Tibial nerve (tissue), 4 donors: ENCODE measurements around the gene PACSIN3. TPM values are rescaled to one million over a fixed set of nuclear protein-coding genes. Genes with fewer than 3 reads are reported as not detected.
A peak's percentile ranks its signal among the peaks of the same experiment; 100 is the strongest.

Experiments used
- DNase-seq, 2 donors: peaks; one replicate each; pipeline ENCODE4 v3.0.0-alpha.2; 2019; ENCODE audit warnings: low spot score in 2 of 2
- H3K27ac ChIP-seq, 4 donors: fragments of 200-600 bp; sonication (generic) in 3 of 4; one replicate each; pipeline ENCODE4 v1.5.1; 2017 to 2019; ENCODE audit warnings: mild to moderate bottlenecking in 1 of 4
- H3K27me3 ChIP-seq, 2 donors: fragments of 200-600 bp; sonication (generic) in 1 of 2; one replicate each; pipeline versions ENCODE4 v1.5.1 to v1.6.0; 2017 to 2019
- H3K36me3 ChIP-seq, 3 donors: fragments of 200-600 bp; sonication (generic); one replicate each; pipeline ENCODE4 v1.5.1; 2018 to 2019
- H3K4me1 ChIP-seq, 4 donors: fragments of 200-600 bp; sonication (generic) in 3 of 4; one replicate each; pipeline ENCODE4 v1.5.1; 2017 to 2019
- H3K4me3 ChIP-seq, 4 donors: fragments of 200-600 bp; sonication (generic) in 3 of 4; one replicate each; pipeline ENCODE4 v1.5.1; 2017 to 2019; ENCODE audit warnings: mild to moderate bottlenecking in 1 of 4, moderate library complexity in 1 of 4
- H3K9me3 ChIP-seq, 4 donors: fragments of 200-600 bp; sonication (generic) in 3 of 4; one replicate each; pipeline ENCODE4 v1.5.1; 2017 to 2019
- CTCF ChIP-seq, 5 experiments: fragments of 200-600 bp in 3 of 5; fragments of 450-650 bp in 2 of 5; sonication (generic) in 3 of 5; IDR thresholded peaks; one replicate each; pipeline ENCODE4 v1.5.1; 2016 to 2019; ENCODE audit warnings: antibody characterized with exemption in 5 of 5, mild to moderate bottlenecking in 3 of 5, moderate library complexity in 2 of 5
- EP300 ChIP-seq, 2 donors: sonication (generic); formaldehyde crosslinking; IDR thresholded peaks; one replicate each; pipeline ENCODE4 v1.6.1; 2017; ENCODE audit warnings: antibody characterized with exemption in 2 of 2, mild to moderate bottlenecking in 1 of 2
- POLR2A ChIP-seq, 2 donors: fragments of 450-650 bp; IDR thresholded peaks; one replicate each; pipeline ENCODE4 v1.6.1; 2017; ENCODE audit warnings: antibody characterized with exemption in 2 of 2, mild to moderate bottlenecking in 2 of 2, moderate library complexity in 2 of 2
- WGBS, 2 donors: methylation state at CpG; one replicate each; pipeline ENCODE4 v1.1.5; 2018; 5-methylcytosine and 5-hydroxymethylcytosine counted together
- total RNA-seq, 4 donors: library from RNA; depleted of rRNA; stranded (reverse); fragments of >200 nt; gene quantifications; one replicate each; pipeline ENCODE4 v1.1.0, GENCODE V29; 2016

Gene PACSIN3
- total RNA-seq, 4 donors from 2014 or later = 44.8 to 69.0 (median 61.6) TPM

DNA sequence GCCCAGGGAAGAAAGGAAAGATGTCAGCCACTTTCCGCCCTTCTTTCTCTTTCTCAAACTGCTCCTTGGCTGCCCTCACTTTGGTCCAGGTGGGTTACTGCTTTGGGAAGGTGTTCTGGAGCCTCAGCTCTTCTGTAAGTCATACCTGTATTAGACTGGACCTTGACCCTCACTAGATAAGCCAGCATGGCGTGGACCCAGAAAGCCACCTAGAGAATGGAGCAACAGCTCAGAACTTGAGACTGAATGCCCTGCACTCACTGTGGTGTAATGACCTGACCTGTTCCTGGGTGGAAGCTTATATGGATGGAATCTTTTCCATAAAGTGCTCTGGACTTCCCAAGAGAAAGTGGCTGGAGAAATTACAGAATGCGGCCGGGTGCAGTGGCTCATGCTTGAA, 46.8 kb upstream of the PACSIN3 start:
- no peak for DNase-seq
- Histone ChIP-seq H3K4me3 (no peak overlapping the region), H3K27ac (no peak overlapping the region), H3K36me3 (peaks cover 0 to 58% (median 0%) of the 10 kb centered on the region in 3 donors), H3K27me3 (no peaks in the 10 kb centered on the region), H3K9me3 (no peaks in the 10 kb centered on the region), H3K4me1 (peaks cover 0 to 17% (median 2%) of the 10 kb centered on the region in 4 donors)
- TF ChIP-seq CTCF (IDR thresholded peaks at IDR 0.05) (no peak), POLR2A (IDR thresholded peaks at IDR 0.05) (no peak), EP300 (IDR thresholded peaks at IDR 0.05) (no peak)
- 95 to 97% methylated on average over 4 of the region's 4 CpGs for WGBS, 2 donors

DNA sequence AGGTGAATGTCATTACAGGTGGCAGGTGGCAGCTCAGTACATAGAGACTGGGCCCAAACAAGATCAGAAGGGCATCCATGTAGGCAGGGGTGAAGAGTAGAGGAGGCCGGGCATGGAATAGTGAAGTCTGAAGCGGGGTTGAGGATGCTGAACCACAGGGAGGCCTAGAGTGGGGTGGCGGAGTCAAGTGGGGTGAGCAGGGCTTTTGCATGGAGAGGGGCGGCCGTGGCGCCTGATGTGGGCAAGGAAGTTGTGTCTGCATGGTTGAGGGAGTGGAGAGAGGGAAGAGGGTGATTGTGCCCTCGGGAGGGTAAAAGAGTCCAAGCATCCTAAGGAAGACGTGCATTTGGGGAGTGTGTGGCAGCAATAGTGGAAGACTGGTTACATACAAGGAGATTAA, 42.9 kb upstream of the PACSIN3 start:
- Histone ChIP-seq H3K9me3 (no peaks in the 10 kb centered on the region), H3K4me3 (no peak overlapping the region), H3K36me3 (peaks cover 0 to 73% (median 0%) of the 10 kb centered on the region in 3 donors), H3K27ac (no peak overlapping the region), H3K4me1 (peaks cover 0 to 3% (median under 1%) of the 10 kb centered on the region in 4 donors), H3K27me3 (no peaks in the 10 kb centered on the region)
- no peak for DNase-seq
- TF ChIP-seq EP300 (IDR thresholded peaks at IDR 0.05) (no peak), CTCF (IDR thresholded peaks at IDR 0.05) (no peak), POLR2A (IDR thresholded peaks at IDR 0.05) (no peak)
- 89 to 91% methylated on average over 8 of the region's 8 CpGs for WGBS, 2 donors

DNA sequence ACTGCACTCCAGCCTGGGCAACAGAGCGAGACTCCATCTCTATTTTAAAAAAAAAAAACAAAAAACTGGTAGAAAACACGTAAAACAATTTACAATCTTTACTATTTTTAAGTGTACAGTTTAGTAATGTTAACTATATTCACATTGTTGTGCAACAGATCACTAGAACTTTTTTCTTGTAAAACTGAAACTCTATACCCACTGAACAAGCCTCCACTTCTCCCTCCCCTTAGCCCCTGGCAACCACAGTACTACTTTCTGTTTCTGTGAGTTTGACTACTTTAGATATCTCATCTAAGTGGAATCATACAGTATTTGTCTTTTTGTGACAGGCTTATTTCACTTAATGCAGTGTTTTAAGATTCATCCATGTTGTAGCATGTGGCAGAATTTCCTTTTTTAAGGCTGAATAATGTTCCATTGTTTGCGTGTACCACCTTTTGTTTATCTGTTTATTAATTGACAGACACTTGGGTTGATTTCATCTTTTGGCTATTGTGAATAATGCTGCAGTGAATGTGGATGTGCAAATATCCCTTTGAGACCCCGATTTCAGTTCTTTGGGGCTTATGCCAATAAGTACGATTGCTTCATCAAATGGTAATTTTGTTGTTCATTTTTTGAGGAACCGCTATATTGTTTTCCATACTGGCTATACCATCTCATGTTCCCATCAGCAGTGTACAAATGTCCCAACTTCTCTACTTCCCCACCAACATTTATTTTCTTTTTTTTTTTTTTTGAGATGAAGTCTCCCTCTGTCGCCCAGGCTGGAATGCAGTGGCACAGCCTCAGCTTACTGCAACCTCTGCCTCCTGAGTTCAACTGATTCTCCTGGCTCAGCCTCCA, 39.5 kb upstream of the PACSIN3 start:
- peaks cover 0 to 6% (median 0%) of the 10 kb centered on the region in 4 donors for H3K4me1 ChIP-seq
- H3K4me3 ChIP-seq = no peak overlapping the region
- WGBS, 2 donors = 88 to 89% methylated on average over 7 of the region's 7 CpGs
- peaks cover 0 to 91% (median 0%) of the 10 kb centered on the region in 3 donors for H3K36me3 ChIP-seq
- H3K27ac ChIP-seq = no peak overlapping the region
- no peaks in the 10 kb centered on the region for H3K9me3 ChIP-seq
- TF ChIP-seq EP300 (IDR thresholded peaks at IDR 0.05) = no peak
- TF ChIP-seq CTCF (IDR thresholded peaks at IDR 0.05) = no peak
- no peak for TF ChIP-seq POLR2A (IDR thresholded peaks at IDR 0.05)
- no peak for DNase-seq
- H3K27me3 ChIP-seq = no peaks in the 10 kb centered on the region

DNA sequence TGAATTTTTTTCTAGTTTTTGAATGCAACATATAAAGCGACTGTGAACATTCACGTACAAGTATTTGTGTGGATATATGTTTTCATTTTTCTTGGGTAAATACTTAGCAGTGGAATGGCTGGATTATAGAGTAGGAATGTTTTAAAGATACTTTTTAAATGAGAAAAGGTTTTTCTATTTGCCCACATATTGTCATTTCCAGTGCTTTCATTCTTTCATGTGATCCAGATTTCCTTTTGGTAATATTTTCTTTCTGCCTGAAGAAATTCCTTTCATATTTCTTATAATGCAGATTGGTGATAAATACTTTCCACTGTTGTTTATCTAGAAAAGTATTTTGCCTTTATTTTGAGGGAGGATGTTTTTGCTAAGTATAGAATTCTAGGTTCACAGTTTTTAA, 36.5 kb upstream of the PACSIN3 start:
- Histone ChIP-seq H3K36me3 (peaks cover 0 to 92% (median 0%) of the 10 kb centered on the region in 3 donors), H3K9me3 (no peaks in the 10 kb centered on the region), H3K27me3 (no peaks in the 10 kb centered on the region), H3K4me3 (no peak overlapping the region), H3K4me1 (peaks cover 0 to 26% (median 3%) of the 10 kb centered on the region in 4 donors), H3K27ac (no peak overlapping the region)
- 91 to 93% methylated on average over 2 of the region's 2 CpGs for WGBS, 2 donors
- DNase-seq = no peak
- TF ChIP-seq POLR2A (IDR thresholded peaks at IDR 0.05) = no peak
- no peak for TF ChIP-seq EP300 (IDR thresholded peaks at IDR 0.05)
- no peak for TF ChIP-seq CTCF (IDR thresholded peaks at IDR 0.05)

DNA sequence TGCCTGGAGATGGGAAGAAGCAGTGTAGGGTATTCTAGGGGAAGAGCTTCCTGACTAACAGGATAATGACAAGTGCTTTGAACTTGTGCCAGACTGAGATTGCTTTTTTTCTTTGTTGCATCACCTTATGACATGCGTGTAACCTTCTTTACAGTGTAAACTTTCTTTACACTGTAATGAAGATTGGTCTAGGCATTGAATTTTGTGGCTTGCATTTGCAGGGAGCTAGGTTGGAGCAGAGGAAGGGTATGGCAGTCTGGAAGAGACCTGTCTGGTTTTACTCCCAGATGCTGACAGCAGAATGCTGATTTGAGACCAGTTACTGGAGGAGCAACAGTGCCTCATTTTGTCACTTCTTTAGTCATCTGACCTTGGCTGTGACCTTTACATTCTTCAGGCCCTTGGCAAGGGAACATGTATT, 34.2 kb upstream of the PACSIN3 start:
- no peak overlapping the region for H3K4me3 ChIP-seq

More for the DNA sequence above, 34.2 kb upstream of the PACSIN3 start:
- Histone ChIP-seq H3K9me3 (no peaks in the 10 kb centered on the region), H3K27me3 (no peaks in the 10 kb centered on the region), H3K36me3 (peaks cover 0 to 73% (median 0%) of the 10 kb centered on the region in 3 donors), H3K27ac (peak overlapping the region in 1 of 4 donors; percentile 32), H3K4me1 (peaks cover 0 to 48% (median 14%) of the 10 kb centered on the region in 4 donors)
- WGBS, 2 donors = 50% methylated on average over 1 of the region's 1 CpG
- DNase-seq = no peak
- TF ChIP-seq EP300 (IDR thresholded peaks at IDR 0.05) (no peak), CTCF (IDR thresholded peaks at IDR 0.05) (no peak), POLR2A (IDR thresholded peaks at IDR 0.05) (no peak)
